Mesenteric fat pad (tissue), 1 donor: Measurements from ENCODE around the gene ZFAND6. TPM values are rescaled to one million over a fixed set of nuclear protein-coding genes. Genes with fewer than 3 reads are reported as not detected.
"Not testable (repeated sequence)": the region's sequence is repeated elsewhere in the genome, so short reads cannot be mapped to it uniquely, and the experiment has no call there.

Experiments
- DNase-seq: peaks from one replicate; pipeline ENCODE4 v3.0.0-alpha.2; 2020; ENCODE audit warnings: low spot score
- long read RNA-seq: library from polyadenylated mRNA; unstranded; transcript quantifications from one replicate; pipeline ENCODE4 v2.0.0, GENCODE V29; 2020
- total RNA-seq: library from RNA; stranded (reverse); fragmentation: NEBNext Ultra II Directional; extraction: Animal tissue kit (Norgen Biotek cat#: 25700); gene quantifications from one replicate; pipeline ENCODE4 v1.2.1, GENCODE V29; 2021
- donor health status: DM: yes; HTN: yes; CAD: no.

ZFAND6 gene
- 84.0 TPM for total RNA-seq
- long read RNA-seq, transcript ZFAND6-220 (6 exons, 891 nt), result major isoform, 205 of 334 reads
- long read RNA-seq, transcript ZFAND6-201 (7 exons, 1,814 nt), result minor isoform, 28 of 334 reads
- long read RNA-seq, partial matches to known transcripts, result 26 of 334 reads
- long read RNA-seq, other reads (novel, unspliced or antisense), result 73 of 334 reads

- DNase-seq, result peak; percentile 98
Observed at GRCh38 chr15:80058851-80059785, at the start of gene ZFAND6. Gene ZFAND6 (plus strand): TSS chr15:80059676. CDS start chr15:80120345, 60,669 bp downstream.

GRCh38 chr15:80010131-80010673 is 49.3 kb upstream of the ZFAND6 start:
- DNase-seq, result no peak

GRCh38 chr15:80011041-80011523 is 48.4 kb upstream of the ZFAND6 start:
- not testable (repeated sequence) for DNase-seq

- no peak for DNase-seq
Observed at GRCh38 chr15:80011596-80011995, 47.9 kb upstream of the ZFAND6 start.

GRCh38 chr15:80012060-80012726 is 47.3 kb upstream of the ZFAND6 start:
- no peak for DNase-seq

- not testable (repeated sequence) for DNase-seq
Observed at GRCh38 chr15:80014186-80014585, 45.3 kb upstream of the ZFAND6 start.

- DNase-seq, result no peak
Observed at GRCh38 chr15:80015156-80015555, 44.3 kb upstream of the ZFAND6 start.

GRCh38 chr15:80016506-80016905 is 43.0 kb upstream of the ZFAND6 start:
- DNase-seq, result not testable (repeated sequence)

GRCh38 chr15:80017139-80017538 is 42.3 kb upstream of the ZFAND6 start:
- not testable (repeated sequence) for DNase-seq

GRCh38 chr15:80019168-80019745 is 40.2 kb upstream of the ZFAND6 start:
- no peak for DNase-seq

- not testable (repeated sequence) for DNase-seq
Observed at GRCh38 chr15:80020149-80020548, 39.3 kb upstream of the ZFAND6 start.

- no peak for DNase-seq
Observed at GRCh38 chr15:80020731-80021130, 38.7 kb upstream of the ZFAND6 start.

GRCh38 chr15:80026310-80026709 is 33.2 kb upstream of the ZFAND6 start:
- no peak for DNase-seq

- no peak for DNase-seq
Observed at GRCh38 chr15:80026754-80027153, 32.7 kb upstream of the ZFAND6 start.

- DNase-seq, result no peak
Observed at GRCh38 chr15:80028937-80029336, 30.5 kb upstream of the ZFAND6 start.

- no peak for DNase-seq
Observed at GRCh38 chr15:80031841-80032240, 27.6 kb upstream of the ZFAND6 start.

GRCh38 chr15:80034629-80035028 is 24.8 kb upstream of the ZFAND6 start:
- DNase-seq, result no peak

GRCh38 chr15:80036071-80036470 is 23.4 kb upstream of the ZFAND6 start:
- no peak for DNase-seq

GRCh38 chr15:80041494-80042253 is 17.8 kb upstream of the ZFAND6 start:
- DNase-seq, result no peak

GRCh38 chr15:80042568-80042967 is 16.9 kb upstream of the ZFAND6 start:
- no peak for DNase-seq
